COLO668 (cell line): ENCODE measurements around the gene ARHGAP33.
"Not testable (repeated sequence)": the region's sequence is repeated elsewhere in the genome, so short reads cannot be mapped to it uniquely, and the experiment has no call there.

Experiments
- DNase-seq: peaks from one replicate; lab custom pipeline; 2025; ENCODE audit not compliant: unreplicated experiment; lab: John Stamatoyannopoulos, UW

The ARHGAP33 gene

DNA sequence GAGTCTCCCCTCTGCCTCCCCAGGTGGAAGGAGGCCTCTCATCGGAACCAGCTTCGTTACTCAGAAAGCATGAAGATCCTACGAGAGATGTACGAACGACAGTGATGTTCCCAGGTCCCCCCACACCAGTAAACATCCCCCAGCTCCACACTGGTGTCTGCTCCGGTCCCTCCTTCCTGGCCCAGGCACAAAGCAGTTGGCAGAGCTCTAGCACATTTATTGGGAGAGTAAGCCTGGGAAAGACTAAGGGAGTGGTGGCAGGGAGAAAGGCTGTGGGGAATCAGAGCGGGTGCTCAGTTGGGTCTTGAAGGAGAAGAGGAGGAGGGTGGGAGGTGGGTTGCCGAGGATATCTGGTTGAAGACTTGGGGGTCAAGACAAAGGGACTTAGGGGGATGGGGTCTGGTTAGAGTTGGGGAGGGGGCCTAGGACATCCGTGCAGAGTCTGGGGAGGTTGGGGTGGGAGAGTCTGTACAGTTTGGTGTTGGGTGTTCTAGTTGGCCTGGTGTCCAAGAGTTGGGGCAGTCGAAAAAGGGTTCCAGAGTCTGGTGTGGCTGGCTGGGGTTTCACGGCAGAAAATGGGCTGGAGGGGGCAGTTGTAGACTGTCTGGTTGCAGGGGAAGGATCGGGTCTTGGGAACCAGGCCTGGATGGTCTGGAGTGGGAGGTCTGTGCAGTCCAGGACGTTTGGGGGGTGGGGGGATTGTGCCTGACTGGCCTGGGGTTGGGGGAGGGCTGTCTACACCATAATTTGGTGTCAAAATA, 20.8 kb upstream of the ARHGAP33 start:
- DNase-seq: no peak

DNA sequence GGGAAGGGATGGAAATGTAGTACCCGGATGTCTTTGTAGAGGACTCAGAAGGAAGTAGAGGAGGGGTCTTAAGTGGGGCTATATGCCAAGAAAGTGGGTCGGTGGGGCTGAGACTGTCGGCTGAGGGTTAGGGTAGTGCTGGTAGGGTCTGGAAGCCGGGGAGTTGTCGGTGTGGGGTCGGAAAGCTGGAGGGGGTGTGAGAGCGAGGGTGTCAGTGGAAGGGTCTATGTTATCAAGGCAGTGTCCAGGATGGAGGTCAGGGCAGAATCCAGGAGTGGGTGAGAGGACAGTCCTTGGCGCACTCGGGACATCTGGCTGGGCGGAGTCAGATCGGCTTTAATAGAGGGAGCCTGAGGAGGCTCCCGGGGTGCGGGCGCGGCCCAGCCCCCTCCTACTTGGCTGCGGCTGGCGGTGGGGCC, 20.2 kb upstream of the ARHGAP33 start:
- no peak for DNase-seq

DNA sequence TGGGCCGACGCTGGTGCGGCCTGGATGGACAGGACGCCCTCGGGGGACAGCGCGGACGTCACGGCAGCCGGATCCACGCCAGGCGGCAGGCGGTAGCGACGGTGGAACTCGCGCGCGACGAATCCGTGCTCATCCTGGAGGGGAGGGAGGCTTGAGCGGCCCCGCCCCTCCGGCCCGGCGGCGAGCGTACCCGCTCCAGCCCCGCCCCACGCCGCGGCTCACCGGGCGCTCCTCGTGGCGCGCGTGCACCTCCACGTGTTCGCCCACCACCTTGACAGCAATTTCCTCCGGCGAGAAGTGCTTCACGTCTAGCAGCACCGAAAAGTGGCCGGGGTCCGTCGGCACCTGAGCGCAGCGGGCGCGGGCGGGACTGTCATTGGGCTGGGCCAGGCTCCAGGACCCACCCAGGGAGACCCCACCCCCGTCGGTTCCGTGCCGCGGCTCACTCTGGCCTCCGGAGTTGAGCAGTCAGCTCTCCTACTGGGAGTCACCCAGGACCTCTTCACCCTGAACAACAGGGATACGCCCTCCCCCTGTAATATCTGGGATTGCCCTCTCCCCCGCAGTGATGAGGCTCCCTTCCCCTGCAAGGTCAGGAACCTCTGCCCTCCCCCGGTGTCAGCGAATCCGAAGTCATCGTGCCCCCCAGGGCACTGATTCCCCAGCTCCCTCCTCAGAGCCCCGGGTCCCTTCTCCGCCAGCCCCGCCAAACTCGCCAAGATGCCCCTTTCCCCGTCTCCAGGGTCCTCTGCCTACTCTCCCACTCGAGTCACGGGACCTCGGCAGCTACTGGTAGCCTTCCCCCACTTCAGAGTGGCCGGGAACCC, 19.6 kb upstream of the ARHGAP33 start:
- no peak for DNase-seq

DNA sequence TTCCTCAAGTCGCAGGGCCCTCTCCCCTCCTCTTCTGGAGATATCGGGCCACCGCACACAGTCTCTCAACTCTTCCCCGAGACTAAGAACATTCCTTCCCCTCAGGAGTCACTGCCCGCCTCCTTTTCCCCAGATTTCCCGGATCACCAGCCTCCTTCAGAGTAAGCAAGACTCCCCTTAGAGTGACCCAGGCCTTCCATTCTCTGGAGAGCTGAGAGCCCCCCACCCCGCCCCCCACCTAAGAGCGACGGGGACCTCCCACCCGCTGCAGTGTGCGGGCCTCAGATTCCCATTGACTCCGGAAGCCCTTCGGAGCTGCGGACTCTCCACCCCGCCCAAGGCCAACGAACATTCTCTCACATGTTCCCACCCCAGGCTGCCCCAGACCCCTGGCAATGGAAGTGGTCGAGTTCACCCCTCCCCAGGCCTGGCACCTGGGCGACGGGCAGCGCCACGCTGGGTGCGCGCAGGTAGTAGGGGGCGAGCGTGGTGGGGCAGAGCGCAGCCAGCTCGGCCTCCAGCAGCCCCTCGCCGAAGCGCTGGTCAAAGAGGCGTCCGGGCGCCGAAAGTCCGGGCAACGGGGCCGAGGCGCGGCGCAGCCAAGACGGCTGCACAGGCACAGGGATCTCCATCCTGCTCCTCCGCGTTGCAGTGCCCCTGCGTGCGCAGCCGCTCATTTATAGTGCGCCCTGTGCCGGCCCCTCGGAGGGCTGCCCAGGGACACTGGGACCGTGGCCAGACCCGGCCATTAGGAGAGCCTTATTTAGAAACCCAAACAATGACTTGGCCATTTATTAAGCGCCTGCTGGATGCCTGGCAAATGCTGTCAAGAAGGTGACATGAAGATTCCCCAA, 18.8 kb upstream of the ARHGAP33 start, which contains the start of gene HSPB6:
TSS of gene HSPB6 (minus strand) at position 653 of the 854 bp plus-strand sequence. CDS start at position 632, 21 bp downstream.
- DNase-seq: no peak

DNA sequence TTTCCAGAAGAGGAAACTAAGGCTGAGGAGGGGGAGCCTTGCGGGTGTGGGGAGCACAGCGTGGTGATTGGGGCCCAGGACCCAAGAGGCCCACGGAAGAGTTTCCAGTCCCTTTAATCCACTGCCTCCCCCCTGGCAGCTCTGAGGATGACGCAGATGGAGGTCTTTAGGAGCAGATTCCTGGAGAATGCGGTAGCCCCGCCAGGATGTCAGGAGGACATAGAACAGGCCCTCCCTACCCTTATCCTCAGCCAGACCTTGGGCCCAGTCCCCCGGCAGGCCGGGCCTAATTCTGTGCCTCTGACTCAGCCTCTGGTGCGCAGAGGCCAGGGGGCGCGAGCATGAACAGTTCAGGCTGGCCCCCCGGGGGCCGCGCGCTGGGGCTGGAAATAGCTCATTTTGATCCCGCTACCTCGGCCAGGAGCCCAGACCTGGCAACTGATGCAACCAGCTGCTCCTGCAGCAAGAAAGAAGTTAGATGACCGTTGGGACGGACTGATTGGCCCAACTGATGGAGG, 18.1 kb upstream of the ARHGAP33 start:
- DNase-seq: peak; percentile 53

DNA sequence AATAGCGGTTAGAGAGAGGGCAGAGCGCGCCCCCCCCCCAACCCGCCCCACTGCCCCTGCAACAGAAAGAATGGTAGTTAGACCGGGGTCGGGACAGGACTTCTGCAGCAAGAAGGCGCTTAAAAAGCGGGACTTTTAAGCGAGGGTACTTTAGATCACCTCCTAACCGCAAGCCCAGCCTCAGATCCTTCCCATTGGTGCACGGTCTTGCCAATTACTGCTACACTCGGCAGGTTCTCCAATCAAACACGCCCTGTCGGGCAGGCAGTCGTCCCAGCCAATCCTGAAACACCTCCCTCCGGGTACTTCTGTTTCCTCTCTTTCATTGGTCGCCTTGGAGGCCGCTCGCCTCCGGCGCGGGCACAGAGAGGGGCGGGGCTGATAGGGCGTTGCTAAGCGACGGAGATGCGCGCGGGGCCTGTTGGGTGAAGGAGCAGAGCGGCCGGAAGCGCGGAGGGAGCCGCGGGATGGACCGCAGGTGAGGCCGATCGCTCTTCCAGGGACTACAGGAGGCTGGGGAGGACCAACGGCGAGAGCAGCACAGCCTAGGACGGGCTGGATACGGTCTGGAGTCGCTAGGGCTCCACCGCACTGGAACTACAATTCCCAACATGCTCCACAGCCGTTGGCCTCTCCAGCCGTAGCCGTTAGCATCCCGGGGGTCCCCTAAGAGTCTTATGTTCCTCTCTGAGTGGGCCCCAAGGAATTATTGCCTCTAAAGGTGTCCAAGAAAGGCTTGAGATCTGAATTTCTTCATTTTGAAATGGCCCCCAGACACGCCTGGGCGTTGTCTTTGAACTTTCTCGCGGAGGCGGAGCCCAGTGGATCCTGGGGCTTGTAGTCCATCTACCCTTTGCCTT, 17.4 kb upstream of the ARHGAP33 start, which contains the start of gene PROSER3:
TSS of gene PROSER3 (plus strand) at position 428 of the 860 bp plus-strand sequence. CDS start at position 468, 40 bp downstream.
- DNase-seq: peak; percentile 97

DNA sequence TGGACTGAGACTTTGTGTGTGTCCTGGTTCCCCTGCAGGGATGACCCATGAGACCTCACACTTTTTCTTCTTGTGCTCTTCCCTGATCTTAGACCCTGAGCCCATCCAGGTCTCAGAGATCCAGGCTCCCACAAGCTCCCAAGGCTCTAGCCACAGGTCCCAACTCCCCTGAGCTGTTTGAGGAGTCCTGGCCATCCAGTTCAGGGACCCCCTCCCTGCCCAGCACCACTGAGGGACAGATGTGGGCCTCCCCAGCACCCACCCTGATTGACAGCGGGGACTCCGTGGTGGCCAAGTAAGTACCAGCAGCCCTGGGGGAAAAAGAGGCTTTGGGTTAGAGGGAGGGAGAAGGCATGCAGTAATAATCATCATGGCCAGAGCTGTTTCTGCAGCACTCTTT, 15.7 kb upstream of the ARHGAP33 start:
- DNase-seq: no peak

DNA sequence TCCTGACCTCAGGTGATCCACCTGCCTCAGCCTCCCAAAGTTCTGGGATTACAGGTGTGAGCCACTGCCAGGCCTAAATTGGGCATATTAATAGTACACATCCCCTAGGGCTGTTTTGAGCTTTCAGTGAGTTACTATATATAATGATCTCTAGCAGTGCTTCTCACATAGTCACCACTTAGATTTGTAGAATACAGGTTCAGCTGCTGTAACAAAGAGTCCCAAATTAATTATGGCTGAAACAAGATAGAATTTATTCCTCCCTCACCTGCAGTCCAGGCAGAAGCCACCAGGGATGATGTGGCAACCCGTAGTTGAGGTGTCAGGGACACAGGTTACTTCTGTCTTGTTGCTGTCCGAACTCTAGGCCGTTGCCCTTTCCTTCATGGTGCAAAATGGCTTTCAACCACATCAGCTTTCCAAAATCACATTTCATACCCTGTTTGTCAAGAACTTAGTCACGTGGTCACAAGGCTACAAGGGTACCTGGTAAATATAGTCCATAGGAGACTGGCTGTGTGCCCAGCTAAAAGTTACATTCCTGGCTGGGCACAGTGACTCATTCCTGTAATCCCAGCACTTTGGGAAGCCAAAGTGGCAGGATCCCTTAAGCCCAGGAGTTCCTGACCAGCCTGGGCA, 14.5 kb upstream of the ARHGAP33 start:
- no peak for DNase-seq

DNA sequence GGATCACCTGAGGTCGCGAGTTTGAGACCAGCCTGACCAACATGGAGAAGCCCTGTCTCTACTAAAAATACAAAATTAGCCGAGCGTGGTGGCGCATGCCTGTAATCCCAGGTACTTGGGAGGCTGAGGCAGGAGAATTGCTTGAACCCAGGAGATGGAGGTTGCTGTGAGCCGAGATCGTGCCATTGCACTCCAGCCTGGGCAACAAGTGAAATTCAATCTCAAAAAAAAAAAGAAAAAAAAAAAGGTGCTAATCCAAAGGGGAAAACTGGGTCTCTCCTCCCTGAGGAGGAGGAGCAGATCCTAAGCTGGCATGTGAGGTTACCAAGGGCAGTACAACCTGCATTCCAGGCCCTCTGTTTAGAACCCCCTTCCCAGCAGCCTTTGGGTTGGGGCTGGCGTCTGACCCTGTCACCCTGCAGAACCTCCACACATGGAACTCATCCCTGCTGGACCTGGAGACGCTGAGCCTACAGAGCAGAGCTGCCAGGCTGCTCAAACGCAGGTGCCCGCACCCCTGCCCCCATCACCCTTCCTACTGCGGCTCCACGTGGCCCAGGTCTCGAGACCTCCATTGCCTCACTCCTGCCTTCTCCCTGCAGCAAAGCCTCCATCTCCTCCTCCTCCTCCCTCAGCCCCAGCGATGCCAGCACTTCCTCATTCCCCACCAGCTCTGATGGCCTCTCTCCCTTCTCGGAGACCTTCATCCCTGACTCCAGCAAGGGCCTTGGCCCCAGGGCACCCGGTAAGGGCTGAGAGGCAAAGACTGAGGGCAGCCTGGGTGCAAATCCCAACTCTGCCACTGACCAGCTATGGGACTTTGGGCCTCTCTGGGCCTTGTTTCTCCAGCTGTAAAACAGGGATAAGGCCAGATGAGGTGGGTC, 10.7 kb upstream of the ARHGAP33 start:
- DNase-seq: no peak

DNA sequence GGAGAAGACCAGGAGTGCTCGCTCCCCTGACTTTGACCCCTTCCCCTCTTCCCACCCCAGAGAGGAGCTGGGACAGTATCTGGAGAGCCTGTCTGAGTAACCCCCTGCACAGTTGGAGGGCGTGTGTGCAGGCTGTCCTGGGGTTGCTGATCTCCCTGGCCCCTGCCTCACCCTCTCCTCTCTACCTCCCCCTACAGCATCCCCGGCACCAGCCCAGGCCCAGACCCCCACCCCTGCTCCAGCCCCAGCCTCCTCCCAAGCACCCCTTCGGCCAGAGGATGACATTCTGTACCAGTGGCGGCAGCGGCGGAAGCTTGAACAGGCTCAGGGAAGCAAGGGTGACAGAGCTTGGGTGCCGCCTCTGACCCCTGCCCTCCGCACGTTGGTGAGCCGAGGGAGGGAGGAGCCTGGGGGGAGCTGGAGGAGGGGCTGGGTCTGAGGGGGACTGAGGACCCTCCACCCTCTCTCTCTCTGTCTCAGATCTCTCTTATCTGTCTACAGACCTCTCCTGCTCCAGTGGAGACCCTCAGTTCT, 8.7 kb upstream of the ARHGAP33 start:
- no peak for DNase-seq

DNA sequence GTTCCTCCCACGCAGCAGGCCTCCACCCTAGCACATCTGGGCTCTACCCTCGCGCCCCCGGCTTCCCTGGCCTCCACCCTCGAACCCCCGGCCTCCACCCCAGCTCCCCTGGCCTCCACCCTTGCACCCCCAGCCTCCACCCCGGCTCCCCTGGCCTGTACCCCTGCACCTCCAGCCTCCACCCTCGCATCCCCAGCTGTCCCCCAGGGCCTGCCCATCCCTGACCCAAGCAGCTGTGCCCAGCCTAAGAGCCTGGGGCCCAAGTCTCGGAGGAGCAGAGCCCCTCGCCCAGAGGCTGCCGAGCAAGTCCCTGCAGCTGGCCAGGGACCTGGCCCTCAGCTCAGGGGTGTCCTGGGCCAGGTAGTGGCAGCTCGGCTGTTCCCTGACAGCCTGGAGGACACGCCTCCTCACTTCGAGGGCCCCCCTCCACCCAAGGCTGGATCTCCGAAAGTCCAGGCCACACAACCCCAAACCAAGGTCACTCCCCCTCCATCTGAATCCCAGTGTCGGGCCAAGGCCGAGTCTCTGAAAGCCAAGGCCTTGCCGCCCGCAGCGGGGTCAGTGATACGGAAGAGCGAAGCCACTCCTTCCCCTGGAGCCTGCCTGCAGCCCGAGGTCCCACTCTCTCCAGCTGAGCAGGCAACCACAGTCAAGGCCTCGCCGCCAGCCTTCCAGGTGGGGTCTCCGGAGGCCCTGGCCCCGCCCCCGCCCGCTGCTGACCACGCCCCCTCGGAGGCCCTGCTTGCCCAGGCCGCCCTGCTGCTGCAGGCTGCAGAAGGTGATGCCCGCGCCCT, 7.9 kb upstream of the ARHGAP33 start:
- no peak for DNase-seq

DNA sequence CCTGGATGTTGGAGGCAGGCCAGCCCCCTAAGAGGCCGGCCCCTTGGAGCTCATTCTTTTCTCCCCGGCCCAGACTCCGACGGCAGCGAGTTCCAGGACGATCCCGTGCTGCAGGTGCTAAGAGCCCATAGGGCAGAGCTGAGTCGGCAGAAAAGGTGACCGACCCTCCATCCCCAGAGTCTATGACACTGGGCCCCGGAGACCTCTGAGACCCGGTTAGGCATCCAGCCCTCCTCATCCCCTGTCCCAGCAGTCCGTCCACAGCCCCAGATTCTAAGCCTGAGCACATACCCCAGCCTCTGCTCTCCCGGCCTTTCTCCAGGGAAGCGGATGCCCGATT, 7.3 kb upstream of the ARHGAP33 start:
- no peak for DNase-seq

DNA sequence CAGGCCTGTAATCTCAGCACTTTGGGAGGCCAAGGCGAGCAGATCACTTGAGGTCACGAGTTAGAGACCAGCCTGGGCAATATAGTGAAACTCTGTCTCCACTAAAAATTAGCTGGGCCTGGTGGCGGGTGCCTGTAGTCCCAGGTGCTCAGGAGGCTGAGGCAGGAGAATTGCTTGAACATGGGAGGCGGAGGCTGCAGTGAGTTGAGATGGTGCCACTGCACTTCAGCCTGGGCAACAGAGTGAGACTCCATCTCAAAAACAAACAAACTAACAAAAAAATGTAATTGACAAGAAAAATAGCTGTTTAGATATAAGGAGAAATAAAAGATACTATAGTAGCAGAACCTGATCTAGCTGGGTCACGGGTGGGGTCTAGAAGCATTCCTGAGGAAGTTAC, 3.0 kb upstream of the ARHGAP33 start:
- DNase-seq: not testable (repeated sequence)

DNA sequence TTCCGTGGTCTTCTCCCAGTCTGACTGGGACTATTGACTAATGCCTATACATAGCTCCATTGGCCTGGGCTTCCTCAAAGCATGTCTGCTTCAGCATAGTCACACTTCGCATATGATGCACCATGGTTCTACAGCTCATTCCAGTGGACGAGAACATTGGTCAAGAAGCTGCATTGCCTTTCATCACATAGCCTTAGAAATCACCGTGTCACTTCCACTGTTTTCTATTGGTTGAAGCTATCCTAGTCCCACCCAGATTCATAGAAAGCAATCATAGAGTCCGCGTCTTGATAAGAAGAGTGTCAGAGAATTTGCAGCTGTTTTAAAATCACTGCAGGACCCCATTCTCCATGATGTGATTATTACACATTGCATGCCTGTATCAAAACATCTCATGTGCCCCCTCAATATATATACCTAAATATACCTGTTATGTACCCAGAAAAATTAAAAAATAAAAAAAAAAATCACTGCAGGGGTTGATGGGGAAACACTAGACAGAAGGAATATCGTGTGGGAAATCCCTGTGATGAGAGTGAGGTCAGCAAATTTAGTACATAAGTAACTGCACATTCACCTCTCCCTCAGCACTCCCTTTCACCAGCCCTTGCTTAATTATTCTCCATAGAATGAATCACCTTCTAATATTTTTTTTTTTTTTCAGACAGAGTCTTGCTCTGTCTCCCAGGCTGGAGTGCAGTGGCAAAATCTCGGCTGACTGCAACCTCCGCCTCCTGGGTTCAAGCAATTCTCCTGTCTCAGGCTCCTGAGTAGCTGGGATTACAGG, 2.2 kb upstream of the ARHGAP33 start:
- DNase-seq: no peak

DNA sequence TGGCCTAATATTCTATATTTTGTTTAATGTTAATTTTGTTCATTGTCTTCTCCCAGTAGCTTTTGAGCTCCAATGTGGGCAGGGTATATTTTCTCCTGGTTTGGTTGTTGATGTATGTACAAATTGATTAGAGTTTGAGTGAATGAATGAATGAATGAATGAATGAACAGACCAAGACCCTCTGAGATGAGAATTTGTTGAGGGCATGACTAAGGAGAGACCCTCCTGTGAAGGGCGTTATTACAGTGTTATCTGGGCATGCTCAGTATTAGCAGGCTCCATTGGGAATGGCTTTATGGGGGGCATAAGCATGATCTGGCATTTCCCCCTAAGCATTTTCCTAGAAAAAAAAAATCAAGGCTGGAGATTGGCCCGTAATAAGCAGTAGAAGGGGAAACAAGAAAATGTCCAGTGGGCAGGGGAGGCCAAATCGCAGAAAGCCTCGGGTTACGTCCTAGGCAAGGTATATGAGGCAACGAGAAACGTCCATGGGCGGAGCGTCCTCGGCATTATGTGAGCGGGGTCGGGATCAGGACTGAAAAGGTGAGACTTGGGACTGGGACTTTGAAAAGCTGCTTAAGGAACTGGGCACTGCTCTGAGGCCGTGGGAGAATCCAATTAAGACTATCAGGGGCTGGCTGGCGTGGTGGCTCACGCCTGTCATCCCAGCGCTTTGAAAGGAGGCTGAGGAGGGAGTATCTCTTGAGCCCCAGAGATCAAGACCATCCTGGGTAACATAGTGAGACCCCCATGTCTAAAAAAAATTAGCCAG, 904 bp upstream of the ARHGAP33 start:
- peak; percentile 20 for DNase-seq

DNA sequence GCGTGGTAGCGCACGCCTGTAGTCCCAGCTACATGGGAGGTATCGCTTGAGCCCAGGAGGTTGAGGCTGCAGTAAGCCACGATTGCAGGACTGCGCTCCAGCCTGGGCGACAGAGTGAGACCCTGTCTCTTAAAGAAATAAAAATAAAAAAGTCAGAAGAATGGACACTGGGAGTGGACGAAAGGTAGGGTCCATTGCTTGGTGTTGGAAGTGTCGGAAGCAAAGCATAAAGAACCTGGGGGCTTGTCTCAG, 392 bp upstream of the ARHGAP33 start:
- no peak for DNase-seq
